ENCODE results near the gene FAM9C.
"Not testable (repeated sequence)": the region's sequence is repeated elsewhere in the genome, so short reads cannot be mapped to it uniquely, and the experiment has no call there.

The FAM9C gene

GRCh38 chrX:13046141-13046855 is 1.9 kb upstream of the FAM9C start:
- in situ Hi-C loops (cut with HindIII; ENCODE audit: low sequenced_read_pairs), result no loop called here

DNA sequence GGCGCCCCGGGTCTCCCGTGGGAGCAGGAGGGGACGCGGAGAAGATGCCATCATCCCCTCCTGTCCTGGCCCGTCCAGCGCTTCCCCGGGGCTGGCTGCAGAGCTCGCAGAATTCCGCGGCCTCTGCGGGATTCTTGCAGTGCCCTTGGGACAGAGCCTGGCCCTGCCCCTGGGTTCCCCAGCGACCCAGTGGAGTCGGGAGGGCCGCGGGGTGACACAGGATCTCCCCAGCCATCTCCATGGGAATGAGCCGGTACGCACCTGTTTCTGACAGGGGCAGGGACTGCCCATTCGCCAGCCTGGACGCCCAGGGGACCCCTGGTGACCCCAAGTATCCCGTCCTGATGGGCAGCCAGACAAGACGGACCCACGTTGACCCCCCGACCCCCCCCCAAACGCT is 482 bp downstream of the FAM9C start:
- in situ Hi-C loops (cut with HindIII; ENCODE audit: low sequenced_read_pairs), result loop anchor here (5.0 kb wide), 1 partner anchor 47 kb away; no protein-coding TSS in a partner anchor

DNA sequence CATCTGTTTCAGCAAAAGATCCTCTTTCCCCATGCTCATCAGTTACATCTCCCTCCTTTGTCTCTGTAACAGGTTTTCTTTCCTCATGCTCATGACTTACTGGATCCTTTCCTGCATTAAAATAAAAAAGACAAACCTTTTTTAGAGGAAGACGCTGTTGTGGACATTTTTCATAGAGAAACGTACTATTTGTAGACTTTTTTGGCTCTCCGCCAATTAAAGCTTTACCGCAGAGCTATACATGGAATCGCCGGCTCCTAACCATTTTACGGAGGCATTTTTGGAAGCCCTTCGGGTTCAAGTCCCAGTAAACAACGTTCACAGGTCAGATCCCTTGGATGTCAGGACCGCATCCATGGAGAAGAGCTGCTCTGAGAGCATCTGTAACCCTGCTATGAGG is 1.3 kb downstream of the FAM9C start:
- in situ Hi-C loops (cut with HindIII; ENCODE audit: low sequenced_read_pairs), result loop anchor here (5.0 kb wide), 1 partner anchor 46 kb away; no protein-coding TSS in a partner anchor

- in situ Hi-C loops (cut with HindIII; ENCODE audit: low sequenced_read_pairs), result no loop called here
These were observed 7.5 kb downstream of the FAM9C start for GRCh38 chrX:13036896-13037295.

DNA sequence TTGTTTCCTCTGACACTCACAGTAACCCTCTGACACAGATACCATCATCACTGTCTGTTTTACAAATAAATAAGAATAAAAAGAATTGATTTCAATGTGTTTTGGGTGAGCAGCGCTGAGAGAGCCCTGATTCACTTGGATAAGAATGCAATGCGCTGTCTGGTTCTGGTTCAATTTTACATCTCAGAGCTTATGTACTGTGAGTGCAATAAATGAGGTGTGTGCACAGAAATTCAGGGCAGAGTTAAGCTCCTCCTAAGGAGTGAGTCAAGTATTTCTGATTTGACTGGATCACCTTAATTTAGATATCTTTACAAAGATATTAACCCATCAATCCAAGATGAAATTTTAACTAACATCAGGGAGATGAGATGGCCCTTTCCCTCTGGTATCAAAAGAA is 11.2 kb downstream of the FAM9C start:
- in situ Hi-C loops (cut with HindIII; ENCODE audit: low sequenced_read_pairs), result no loop called here

- in situ Hi-C loops (cut with HindIII; ENCODE audit: low sequenced_read_pairs), result no loop called here
These were observed 14.3 kb downstream of the FAM9C start for GRCh38 chrX:13029887-13030771.

DNA sequence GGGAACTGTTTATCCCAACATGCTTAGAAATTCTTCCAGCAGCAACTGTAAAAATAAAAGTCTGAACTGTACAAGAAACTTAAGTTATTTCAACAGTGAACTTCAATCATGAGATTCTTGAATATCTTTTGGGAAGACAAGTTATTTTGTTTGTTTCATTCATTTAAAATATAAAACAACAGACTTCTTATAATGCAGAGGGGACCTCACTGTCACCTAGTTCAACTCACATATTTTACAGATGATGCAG is 14.9 kb downstream of the FAM9C start:
- in situ Hi-C loops (cut with HindIII; ENCODE audit: low sequenced_read_pairs), result no loop called here

DNA sequence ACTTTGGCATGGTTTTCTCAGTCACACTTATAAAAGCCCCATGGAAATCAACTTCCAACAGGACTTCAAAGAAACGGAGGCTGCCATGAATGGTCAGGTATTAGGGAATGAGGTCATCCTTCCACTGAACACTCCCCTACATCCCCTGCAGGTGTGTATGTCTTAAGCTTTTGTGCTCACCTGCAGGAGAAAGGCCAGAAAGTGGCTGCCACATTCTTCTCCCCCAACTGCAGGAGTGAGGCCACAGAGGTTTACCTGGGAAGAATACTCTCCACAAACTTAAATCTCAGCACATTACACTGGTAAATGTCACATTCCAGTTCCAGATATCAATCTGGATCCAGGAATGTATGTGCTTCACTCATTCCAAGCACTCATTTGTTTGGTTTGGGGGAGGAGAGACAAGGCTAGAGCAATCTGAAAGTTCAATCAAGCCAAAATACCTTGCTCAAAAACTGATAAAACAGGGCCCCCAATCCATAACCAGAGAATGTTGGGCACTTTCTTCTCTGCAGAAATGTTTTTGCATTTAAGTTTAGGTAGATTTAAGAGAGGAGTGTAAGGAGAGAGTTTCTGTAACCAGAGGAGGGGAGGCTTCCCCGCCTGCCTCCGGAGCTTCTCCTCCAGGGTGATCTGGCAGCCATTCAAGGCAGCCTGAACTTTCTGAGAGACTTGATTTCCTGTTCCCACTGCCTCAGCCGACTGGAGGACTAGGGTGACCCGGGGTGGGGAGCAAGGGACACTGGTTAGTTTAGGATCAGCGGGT is 15.4 kb downstream of the FAM9C start:
- in situ Hi-C loops (cut with HindIII; ENCODE audit: low sequenced_read_pairs), result no loop called here

- in situ Hi-C loops (cut with HindIII; ENCODE audit: low sequenced_read_pairs), result no loop called here
These were observed 17.4 kb downstream of the FAM9C start for GRCh38 chrX:13026877-13027652.

- in situ Hi-C loops (cut with HindIII; ENCODE audit: low sequenced_read_pairs), result no loop called here
These were observed 19.4 kb downstream of the FAM9C start for GRCh38 chrX:13024986-13025385.

GRCh38 chrX:13023979-13024378 is 20.4 kb downstream of the FAM9C start:
- in situ Hi-C loops (cut with HindIII; ENCODE audit: low sequenced_read_pairs), result no loop called here

GRCh38 chrX:13023567-13023966 is 20.9 kb downstream of the FAM9C start:
- in situ Hi-C loops (cut with HindIII; ENCODE audit: low sequenced_read_pairs), result no loop called here

- in situ Hi-C loops (cut with HindIII; ENCODE audit: low sequenced_read_pairs), result no loop called here
These were observed 21.5 kb downstream of the FAM9C start for GRCh38 chrX:13022926-13023325.

DNA sequence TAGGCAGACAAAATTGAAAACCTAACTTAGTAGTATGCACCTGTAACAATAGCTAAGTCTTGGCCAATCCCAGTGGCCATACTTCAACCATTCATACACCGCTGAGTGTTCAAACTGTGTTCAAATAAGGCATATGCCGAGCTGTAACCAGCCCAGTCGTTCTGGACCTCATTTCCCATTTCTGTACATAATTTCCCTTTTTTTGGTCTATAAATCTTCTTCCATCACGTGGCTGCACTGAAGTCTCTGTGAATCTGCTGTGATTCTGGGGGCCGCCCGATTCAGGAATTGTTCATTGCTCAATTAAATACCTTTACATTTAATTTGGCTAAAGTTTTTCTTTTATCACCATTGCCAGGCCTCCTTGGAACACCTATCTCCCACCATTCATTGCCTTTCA is 27.7 kb downstream of the FAM9C start:
- in situ Hi-C loops (cut with HindIII; ENCODE audit: low sequenced_read_pairs), result not testable (repeated sequence)

DNA sequence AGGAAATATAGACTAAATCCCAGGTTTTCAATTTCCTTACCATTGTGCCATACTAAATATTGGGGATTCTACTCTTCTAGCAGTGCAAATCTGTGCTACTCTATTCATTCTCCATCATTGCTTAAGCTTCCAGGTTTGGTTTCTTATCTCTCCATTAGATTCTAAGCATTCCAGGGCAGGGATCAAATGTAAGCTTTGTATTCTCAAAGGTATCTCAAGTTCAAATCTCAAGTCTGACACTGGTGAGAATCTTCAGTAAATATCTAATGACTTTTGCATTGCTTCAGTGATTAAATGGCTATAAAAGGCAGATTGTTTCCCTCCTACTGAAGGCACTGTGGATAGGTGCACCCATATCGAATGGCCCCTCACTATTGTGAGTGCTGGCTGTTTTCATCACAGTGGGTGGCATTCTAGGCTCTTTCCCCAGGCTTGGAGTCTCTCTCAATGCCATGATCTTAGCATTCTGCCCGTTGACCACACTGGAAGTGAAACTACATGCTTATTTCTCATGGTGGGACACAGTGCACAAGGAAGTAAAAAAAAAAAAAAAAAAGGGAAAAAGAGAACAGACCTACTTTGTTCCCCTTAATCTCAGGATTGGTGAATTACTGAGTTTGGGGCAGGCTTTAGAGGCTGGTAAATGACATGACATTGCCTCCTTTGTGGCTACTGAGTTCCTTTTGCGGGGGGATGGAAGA is 28.7 kb downstream of the FAM9C start:
- in situ Hi-C loops (cut with HindIII; ENCODE audit: low sequenced_read_pairs), result no loop called here

DNA sequence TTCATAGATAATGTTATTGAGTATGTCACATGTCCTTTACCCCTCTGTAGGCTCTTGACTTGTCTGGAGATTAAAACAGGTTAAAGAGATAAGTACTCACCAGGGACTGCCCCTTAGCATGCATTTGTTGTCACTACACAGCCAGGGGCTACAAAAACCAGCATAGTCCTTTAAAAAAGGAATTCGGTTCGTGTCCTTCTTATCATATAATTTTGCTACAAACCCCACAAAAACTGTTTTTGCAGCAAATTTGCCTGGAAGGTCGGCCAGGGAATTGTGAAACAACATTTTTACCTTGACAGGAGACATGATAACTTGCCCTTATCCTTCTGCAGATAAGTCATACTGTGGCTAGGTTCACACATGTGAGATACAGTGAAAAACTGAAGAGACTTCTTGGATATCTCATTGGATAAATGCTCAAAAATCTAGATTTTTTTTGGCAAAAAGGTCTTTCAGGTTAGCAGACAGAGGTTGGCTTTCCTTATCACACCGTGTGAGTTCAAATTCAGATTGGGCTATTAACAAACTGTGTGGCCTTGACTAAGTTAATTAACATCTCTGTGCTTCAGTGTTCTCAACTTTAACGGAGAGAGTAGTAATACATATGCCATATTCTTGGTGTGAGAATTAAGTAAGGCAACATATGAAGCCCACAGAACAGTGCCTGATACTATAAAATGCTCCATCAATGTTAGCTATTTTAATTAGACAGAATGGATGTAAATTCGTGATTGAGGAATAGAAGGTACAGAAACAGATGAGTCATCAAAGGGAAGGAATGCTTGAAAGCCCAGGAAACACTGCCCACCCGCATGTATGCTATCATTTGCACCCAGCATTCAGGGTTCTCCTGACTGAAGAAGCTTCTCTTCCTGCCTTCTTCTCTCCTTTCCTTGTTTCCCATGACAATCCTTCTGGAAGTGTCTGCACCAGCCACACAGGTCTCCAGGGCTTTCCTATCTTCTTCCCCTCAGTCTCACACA is 30.0 kb downstream of the FAM9C start:
- in situ Hi-C loops (cut with HindIII; ENCODE audit: low sequenced_read_pairs), result loop anchor here (5.0 kb wide), 1 partner anchor 78 kb away; no protein-coding TSS in a partner anchor

DNA sequence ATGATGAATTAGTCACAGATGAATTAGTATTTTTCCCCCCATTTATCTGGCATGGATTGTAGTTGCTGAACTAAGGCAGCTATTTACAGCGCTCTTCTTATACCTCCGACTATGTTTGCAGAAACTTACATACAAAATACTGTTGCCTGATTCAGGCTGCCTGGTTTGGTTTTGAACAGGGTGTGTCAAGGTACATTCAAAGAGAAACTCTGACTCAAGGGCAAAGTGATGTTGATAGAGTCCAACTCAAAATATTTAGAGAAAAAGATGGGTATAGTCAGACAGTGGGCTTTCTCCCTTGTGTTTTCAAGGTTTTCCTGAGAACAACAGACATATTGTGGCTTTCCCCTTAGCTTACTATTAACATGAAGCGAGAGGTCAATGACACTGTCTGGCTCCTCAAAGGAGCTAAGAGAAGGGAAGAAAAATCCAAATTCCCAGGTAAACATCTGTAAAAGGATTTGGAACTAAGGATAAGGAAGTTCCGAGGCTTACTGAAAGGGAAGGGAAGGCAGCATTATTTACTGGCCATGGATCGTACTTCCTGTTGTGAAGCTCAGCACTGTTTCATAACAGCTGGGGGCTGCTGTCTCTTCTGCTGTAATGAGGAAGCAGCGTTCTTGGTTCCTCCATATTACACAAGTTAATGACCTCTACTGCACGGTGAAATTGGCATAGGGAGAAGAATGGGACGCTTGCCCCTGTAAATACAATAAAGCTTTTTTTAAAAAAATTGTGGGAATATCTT is 30.9 kb downstream of the FAM9C start:
- in situ Hi-C loops (cut with HindIII; ENCODE audit: low sequenced_read_pairs), result loop anchor here (5.0 kb wide), 1 partner anchor 79 kb away; no protein-coding TSS in a partner anchor

GRCh38 chrX:13010546-13010945 is 33.9 kb downstream of the FAM9C start:
- in situ Hi-C loops (cut with HindIII; ENCODE audit: low sequenced_read_pairs), result loop anchor here (5.0 kb wide), 1 partner anchor 82 kb away; no protein-coding TSS in a partner anchor

Measured in endothelial cell of hepatic sinusoid (primary cell).